Tibial artery (tissue), 4 donors: ENCODE measurements around the gene SLCO4A1.
A peak's percentile ranks its signal among the peaks of the same experiment; 100 is the strongest.

ENCODE experiments used
- DNase-seq, 2 donors: peaks; one replicate each; pipeline ENCODE4 v3.0.0-alpha.2; 2019
- H3K27ac ChIP-seq, 2 donors: fragments of 200-600 bp; sonication (generic) in 1 of 2; 1 replicate in 1 of 2; 2 replicates in 1 of 2; pipeline ENCODE4 v1.5.1; 2018 to 2019; ENCODE audit warnings: mild to moderate bottlenecking in 1 of 2
- H3K27me3 ChIP-seq, 2 donors: fragments of 200-600 bp; sonication (generic) in 1 of 2; one replicate each; pipeline versions ENCODE4 v1.5.1 to v1.6.0; 2016 to 2019
- H3K36me3 ChIP-seq, 3 donors: fragments of 200-600 bp; sonication (generic) in 2 of 3; one replicate each; pipeline ENCODE4 v1.5.1; 2016 to 2019; ENCODE audit warnings: mild to moderate bottlenecking in 2 of 3
- H3K4me1 ChIP-seq, 4 donors: fragments of 200-600 bp; sonication (generic) in 2 of 4; 1 replicate in 3 of 4; 2 replicates in 1 of 4; pipeline ENCODE4 v1.5.1; 2016 to 2019
- H3K4me3 ChIP-seq, 2 donors: fragments of 200-600 bp; sonication (generic) in 1 of 2; 1 replicate in 1 of 2; 2 replicates in 1 of 2; pipeline ENCODE4 v1.5.1; 2018 to 2019; ENCODE audit warnings: mild to moderate bottlenecking in 2 of 2
- H3K9me3 ChIP-seq, 3 donors: fragments of 200-600 bp; sonication (generic) in 1 of 3; one replicate each; pipeline ENCODE4 v1.5.1; 2016 to 2019
- intact Hi-C: fragments of 100-400 bp; cut with DNase I; formaldehyde crosslinking; loops from one replicate; pipeline ENCODE4 v1.15.0; 2023; ENCODE audit warnings: low total_unique reads
- TF ChIP-seq, protein P1 (sequence below), 2 experiments: fragments of 200-600 bp in 1 of 2; fragments of 450-650 bp in 1 of 2; IDR thresholded peaks; one replicate each; pipeline ENCODE4 v1.5.1; 2017 to 2019; ENCODE audit warnings: antibody characterized with exemption in 2 of 2, mild to moderate bottlenecking in 1 of 2, moderate library complexity in 1 of 2

The SLCO4A1 gene

DNA sequence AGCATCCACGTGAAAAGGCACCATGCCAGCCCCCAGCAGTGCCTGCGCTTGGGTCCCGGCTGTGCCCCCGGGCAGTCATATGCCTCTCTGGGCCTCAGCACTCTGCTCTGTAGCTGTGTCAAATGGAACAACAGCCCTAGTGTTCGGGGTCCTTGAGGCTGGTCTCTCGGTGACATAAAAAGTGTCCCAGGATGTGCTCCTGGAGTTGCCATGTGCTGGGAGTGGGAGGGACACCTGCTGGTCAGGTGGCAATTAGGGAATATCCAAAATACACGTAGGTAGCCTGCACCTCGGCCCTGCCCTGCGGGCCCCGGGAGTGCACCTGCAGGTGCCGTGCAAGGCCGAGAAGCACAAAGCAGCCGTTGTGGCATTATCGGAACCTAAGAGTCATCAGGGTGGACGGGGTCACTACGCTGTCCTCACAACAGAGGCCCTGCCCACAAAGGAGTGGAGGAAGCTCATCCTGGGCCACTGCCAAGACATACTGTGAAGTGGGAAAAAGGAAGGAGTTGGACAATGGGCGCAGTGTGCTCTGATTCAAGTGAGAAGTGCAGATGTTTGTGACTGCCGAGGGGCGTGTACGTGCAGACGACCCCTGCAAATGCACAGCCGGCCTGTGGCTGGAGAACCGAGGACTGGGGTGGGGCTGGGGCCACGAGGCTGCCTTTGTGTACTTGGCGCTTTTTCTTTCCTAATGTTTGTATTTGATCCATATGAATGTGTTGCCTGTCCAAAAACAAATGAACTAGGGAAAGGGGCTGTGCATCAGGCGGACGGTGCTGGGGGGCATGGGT is 24.6 kb downstream of the SLCO4A1 start:
- no peak overlapping the region for H3K4me3 ChIP-seq
- peaks cover 0 to 58% of the 10 kb centered on the region in 2 donors for H3K27me3 ChIP-seq
- peaks cover 0 to 11% (median 0%) of the 10 kb centered on the region in 4 donors for H3K4me1 ChIP-seq
- peak in 1 of 2 donors; percentile 79 for DNase-seq
- no peaks in the 10 kb centered on the region for H3K36me3 ChIP-seq
- intact Hi-C loops = loop anchor here (5.0 to 10.0 kb wide), 2 partner anchors 140 to 338 kb away; partner anchors contain the start of gene BHLHE23
- TF ChIP-seq, protein P1, sequence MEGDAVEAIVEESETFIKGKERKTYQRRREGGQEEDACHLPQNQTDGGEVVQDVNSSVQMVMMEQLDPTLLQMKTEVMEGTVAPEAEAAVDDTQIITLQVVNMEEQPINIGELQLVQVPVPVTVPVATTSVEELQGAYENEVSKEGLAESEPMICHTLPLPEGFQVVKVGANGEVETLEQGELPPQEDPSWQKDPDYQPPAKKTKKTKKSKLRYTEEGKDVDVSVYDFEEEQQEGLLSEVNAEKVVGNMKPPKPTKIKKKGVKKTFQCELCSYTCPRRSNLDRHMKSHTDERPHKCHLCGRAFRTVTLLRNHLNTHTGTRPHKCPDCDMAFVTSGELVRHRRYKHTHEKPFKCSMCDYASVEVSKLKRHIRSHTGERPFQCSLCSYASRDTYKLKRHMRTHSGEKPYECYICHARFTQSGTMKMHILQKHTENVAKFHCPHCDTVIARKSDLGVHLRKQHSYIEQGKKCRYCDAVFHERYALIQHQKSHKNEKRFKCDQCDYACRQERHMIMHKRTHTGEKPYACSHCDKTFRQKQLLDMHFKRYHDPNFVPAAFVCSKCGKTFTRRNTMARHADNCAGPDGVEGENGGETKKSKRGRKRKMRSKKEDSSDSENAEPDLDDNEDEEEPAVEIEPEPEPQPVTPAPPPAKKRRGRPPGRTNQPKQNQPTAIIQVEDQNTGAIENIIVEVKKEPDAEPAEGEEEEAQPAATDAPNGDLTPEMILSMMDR (IDR thresholded peaks at IDR 0.05) = no peak
- no peak overlapping the region for H3K27ac ChIP-seq
- no peaks in the 10 kb centered on the region for H3K9me3 ChIP-seq

DNA sequence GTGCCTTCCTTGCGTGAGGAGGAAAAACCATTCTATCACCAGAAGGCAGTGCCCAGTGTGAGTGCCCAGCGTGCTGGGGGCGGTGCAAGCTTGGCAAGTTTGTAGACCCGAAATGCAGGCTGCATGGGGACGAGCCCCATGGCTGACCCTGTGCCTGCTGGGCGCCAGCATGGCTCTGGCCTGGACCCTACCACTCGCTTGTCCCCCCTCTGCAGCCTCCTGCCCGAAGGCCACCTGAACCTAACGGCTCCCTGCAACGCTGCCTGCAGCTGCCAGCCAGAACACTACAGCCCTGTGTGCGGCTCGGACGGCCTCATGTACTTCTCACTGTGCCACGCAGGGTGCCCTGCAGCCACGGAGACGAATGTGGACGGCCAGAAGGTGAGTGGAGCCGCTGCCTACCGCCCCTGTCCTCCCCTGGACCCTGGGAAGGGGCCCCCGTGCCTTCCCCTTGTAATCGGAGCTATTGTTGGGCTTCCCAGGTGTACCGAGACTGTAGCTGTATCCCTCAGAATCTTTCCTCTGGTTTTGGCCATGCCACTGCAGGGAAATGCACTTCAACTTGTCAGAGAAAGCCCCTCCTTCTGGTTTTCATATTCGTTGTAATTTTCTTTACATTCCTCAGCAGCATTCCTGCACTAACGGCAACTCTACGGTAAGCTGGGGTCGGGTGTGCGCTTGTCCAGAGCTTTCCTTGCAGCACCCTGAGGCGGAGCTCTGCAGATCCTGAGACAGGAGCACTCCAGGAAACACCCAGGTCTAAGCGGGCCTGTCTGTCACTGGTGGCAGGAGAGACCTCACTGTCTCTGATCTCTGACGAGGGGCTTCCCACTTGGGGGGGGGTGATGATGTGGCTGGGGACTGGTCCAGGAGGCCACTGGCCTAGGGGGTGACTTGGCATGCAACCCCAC is 25.5 kb downstream of the SLCO4A1 start:
- Histone ChIP-seq H3K4me3 (no peak overlapping the region), H3K27me3 (peaks cover 0 to 54% of the 10 kb centered on the region in 2 donors), H3K27ac (no peak overlapping the region), H3K4me1 (peaks cover 0 to 11% (median 0%) of the 10 kb centered on the region in 4 donors), H3K36me3 (no peaks in the 10 kb centered on the region), H3K9me3 (no peaks in the 10 kb centered on the region)
- TF ChIP-seq, protein P1 (IDR thresholded peaks at IDR 0.05) = no peak
- DNase-seq = no peak
- intact Hi-C loops = loop anchor here (5.0 to 10.0 kb wide), 2 partner anchors 140 to 337 kb away; partner anchors contain the start of gene BHLHE23

DNA sequence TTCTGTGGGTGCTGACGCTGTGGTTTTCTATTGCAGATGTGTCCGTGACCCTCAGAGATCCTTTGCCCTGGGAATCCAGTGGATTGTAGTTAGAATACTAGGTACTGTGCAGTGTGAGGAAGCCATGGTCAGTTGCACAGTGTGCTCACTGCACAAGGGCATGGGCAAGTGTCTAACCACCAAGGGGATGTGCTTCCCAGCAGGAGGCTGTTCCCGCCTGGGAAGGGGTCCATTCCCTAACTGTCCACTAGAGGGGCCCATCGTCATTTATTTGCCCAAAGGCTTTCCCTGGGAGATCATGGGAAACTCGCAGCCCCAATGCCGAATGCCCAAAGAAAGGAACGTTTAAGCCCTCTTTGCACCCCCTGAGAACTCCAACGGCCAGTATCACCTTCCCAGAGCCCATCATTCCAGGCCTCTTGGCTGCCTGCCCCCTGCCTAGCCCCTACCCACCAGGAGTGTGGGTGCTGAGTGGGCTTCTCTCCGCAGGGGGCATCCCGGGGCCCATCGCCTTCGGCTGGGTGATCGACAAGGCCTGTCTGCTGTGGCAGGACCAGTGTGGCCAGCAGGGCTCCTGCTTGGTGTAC is 26.2 kb downstream of the SLCO4A1 start:
- TF ChIP-seq, protein P1 (IDR thresholded peaks at IDR 0.05) = peak; percentile 74 to 84
- Histone ChIP-seq H3K27me3 (peaks cover 0 to 62% of the 10 kb centered on the region in 2 donors), H3K9me3 (no peaks in the 10 kb centered on the region), H3K36me3 (no peaks in the 10 kb centered on the region), H3K4me1 (peaks cover 0 to 11% (median 0%) of the 10 kb centered on the region in 4 donors), H3K4me3 (no peak overlapping the region), H3K27ac (no peak overlapping the region)
- DNase-seq = peak; percentile 62 to 79
- intact Hi-C loops = loop anchor here (5.0 to 10.0 kb wide), 2 partner anchors 139 to 336 kb away; partner anchors contain the start of gene BHLHE23

DNA sequence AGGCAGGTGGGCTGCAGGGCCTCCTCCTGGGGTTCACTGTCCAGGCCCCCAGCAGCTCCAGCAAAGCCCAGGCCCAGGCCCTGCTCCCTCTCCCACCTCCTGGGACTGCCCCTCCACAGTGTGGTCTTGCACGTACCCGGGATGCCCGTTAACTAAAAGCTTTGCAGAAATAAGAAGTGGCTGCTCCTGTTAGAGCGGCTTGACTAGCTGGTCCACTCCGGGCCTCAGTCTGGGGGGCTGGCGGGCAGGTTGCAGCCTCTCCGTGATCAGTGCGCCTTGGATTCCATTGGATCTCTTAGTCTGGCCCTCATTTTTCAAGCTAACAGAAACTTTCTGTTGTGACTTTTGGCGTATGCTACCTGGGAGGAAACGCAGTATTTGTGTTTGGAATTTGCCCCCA is 26.9 kb downstream of the SLCO4A1 start:
- Histone ChIP-seq H3K4me1 (peaks cover 0 to 11% (median 0%) of the 10 kb centered on the region in 4 donors), H3K4me3 (no peak overlapping the region), H3K36me3 (no peaks in the 10 kb centered on the region), H3K9me3 (no peaks in the 10 kb centered on the region), H3K27me3 (peaks cover 0 to 68% of the 10 kb centered on the region in 2 donors), H3K27ac (no peak overlapping the region)
- intact Hi-C loops = loop anchor here (5.0 to 10.0 kb wide), 2 partner anchors 138 to 336 kb away; partner anchors contain the start of gene BHLHE23
- TF ChIP-seq, protein P1 (IDR thresholded peaks at IDR 0.05) = no peak
- no peak for DNase-seq

DNA sequence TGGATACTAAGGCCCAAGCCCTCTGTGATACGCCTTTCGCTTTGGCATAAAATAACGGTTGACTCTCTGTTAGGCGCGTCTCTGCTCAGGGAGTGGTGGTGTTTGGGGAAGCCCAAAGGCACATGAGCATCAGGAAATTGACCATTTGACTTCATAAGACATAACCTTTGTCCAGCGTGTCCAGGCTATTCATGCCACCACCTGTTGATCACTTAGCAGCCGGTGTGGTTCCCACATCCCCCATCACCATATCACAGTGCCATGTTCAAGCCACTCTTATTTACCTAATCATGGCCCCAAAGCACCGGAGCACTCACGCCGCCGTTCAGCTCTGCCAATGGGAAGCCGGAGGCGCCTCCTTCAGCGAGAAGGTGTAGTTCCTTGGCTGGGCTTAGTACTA is 27.9 kb downstream of the SLCO4A1 start:
- no peak overlapping the region for H3K4me3 ChIP-seq
- no peaks in the 10 kb centered on the region for H3K36me3 ChIP-seq
- H3K9me3 ChIP-seq = no peaks in the 10 kb centered on the region
- H3K27me3 ChIP-seq = peaks cover 0 to 69% of the 10 kb centered on the region in 2 donors
- no peak overlapping the region for H3K27ac ChIP-seq
- H3K4me1 ChIP-seq = peaks cover 0 to 11% (median 0%) of the 10 kb centered on the region in 4 donors
- no peak for DNase-seq
- intact Hi-C loops = loop anchor here (5.0 kb wide), 1 partner anchor 112 kb away; no protein-coding TSS in a partner anchor
- TF ChIP-seq, protein P1 (IDR thresholded peaks at IDR 0.05) = no peak
